Measurements from ENCODE around the gene RBMX.

- TF ChIP-seq POLR2A (IDR thresholded peaks at IDR 0.05; ENCODE audit: low read length) = no peak
- TF ChIP-seq GATA1 (IDR thresholded peaks at IDR 0.05; ENCODE audit: low read depth, low read length) = no peak
Measured at GRCh38 chrX:136879001-136879687, 1.4 kb downstream of the RBMX start.
